ENCODE measurements around the gene SMYD3. TPM values are rescaled to one million over a fixed set of nuclear protein-coding genes. Genes with fewer than 3 reads are reported as not detected.

The SMYD3 gene
- total and polyA plus RNA-seq, 2 of the 13 experiments (the other 11 are each of a cell fraction or from before 2014, with no cell fraction given): 27.7 to 35.8 TPM

DNA sequence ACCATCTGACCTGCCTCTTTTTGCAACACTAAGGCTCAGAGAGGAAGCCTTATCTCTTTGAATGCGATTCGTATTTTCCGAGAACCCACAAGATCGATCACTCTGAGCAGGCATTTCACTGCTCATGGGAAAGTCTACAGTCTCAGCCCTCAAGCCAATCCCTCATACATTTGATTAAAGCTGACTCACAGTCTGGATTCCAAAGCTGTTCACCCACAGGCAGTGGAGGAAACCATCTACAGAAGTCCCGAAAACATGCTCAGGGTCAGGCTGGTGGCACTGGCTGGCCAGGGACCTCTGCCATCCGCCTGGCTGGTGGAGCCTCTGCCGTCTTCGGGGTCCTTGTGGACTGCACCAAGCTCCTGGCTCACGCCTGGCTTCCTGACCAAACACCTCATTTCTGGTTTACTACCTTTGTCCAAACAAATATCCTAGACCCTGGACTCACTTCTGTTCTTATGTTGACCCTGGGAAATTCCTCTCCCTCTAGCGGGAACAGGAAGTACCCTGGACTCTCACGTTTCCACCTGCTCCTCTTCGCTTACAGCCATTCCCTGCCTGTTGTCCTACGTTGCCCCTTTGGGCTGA lies 650.0 kb downstream of the SMYD3 start (continued):
- TF ChIP-seq, protein P1, sequence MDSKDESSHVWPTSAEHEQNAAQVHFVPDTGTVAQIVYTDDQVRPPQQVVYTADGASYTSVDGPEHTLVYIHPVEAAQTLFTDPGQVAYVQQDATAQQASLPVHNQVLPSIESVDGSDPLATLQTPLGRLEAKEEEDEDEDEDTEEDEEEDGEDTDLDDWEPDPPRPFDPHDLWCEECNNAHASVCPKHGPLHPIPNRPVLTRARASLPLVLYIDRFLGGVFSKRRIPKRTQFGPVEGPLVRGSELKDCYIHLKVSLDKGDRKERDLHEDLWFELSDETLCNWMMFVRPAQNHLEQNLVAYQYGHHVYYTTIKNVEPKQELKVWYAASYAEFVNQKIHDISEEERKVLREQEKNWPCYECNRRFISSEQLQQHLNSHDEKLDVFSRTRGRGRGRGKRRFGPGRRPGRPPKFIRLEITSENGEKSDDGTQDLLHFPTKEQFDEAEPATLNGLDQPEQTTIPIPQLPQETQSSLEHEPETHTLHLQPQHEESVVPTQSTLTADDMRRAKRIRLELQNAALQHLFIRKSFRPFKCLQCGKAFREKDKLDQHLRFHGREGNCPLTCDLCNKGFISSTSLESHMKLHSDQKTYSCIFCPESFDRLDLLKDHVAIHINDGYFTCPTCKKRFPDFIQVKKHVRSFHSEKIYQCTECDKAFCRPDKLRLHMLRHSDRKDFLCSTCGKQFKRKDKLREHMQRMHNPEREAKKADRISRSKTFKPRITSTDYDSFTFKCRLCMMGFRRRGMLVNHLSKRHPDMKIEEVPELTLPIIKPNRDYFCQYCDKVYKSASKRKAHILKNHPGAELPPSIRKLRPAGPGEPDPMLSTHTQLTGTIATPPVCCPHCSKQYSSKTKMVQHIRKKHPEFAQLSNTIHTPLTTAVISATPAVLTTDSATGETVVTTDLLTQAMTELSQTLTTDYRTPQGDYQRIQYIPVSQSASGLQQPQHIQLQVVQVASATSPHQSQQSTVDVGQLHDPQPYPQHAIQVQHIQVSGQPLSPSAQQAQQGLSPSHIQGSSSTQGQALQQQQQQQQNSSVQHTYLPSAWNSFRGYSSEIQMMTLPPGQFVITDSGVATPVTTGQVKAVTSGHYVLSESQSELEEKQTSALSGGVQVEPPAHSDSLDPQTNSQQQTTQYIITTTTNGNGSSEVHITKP (CRISPR knock-in tag; IDR thresholded peaks at IDR 0.05; ENCODE audit: low read depth): no peak
- TF ChIP-seq ZSCAN25 (CRISPR knock-in tag; IDR thresholded peaks at IDR 0.05) (0 out of 2 replicates have a peak, but pooled peaks have one; percentile 13), GATAD2A (CRISPR knock-in tag; IDR thresholded peaks at IDR 0.05) (peak; percentile 62), ZBTB3 (CRISPR knock-in tag; IDR thresholded peaks at IDR 0.05; ENCODE audit: borderline replicate concordance, low read depth) (peak; percentile 53; the same call in 1 of the 2 replicates), ZBTB21 (CRISPR knock-in tag; IDR thresholded peaks at IDR 0.05) (no peak), FOSL1 (CRISPR knock-in tag; IDR thresholded peaks at IDR 0.05; ENCODE audit: borderline replicate concordance) (no peak), RFXAP (CRISPR knock-in tag; IDR thresholded peaks at IDR 0.05; ENCODE audit: borderline replicate concordance) (no peak), MTA1 (CRISPR knock-in tag; IDR thresholded peaks at IDR 0.05; ENCODE audit: borderline replicate concordance) (no peak; the same call in 1 of the 2 replicates), CCDC6 (CRISPR knock-in tag; IDR thresholded peaks at IDR 0.05) (peak; percentile 42; the same call in 1 of the 2 replicates), HNF4A (CRISPR knock-in tag; IDR thresholded peaks at IDR 0.05) (peak; percentile 68), ZNF326 (CRISPR knock-in tag; IDR thresholded peaks at IDR 0.05; ENCODE audit: borderline replicate concordance) (no peak), ZNF839 (CRISPR knock-in tag; IDR thresholded peaks at IDR 0.05; ENCODE audit: borderline replicate concordance) (no peak), ZNF549 (CRISPR knock-in tag; IDR thresholded peaks at IDR 0.05) (no peak), CHD4 (IDR thresholded peaks at IDR 0.05; ENCODE audit: borderline replicate concordance, low read length) (no peak), POGZ (CRISPR knock-in tag; IDR thresholded peaks at IDR 0.05) (peak; percentile 71; the same call in 1 of the 2 replicates), SOX6 (IDR thresholded peaks at IDR 0.05) (no peak), SOX6 (CRISPR knock-in tag; IDR thresholded peaks at IDR 0.05) (peak; percentile 59), ZNF841 (CRISPR knock-in tag; IDR thresholded peaks at IDR 0.05; ENCODE audit: borderline replicate concordance) (no peak), RBFOX2 (IDR thresholded peaks at IDR 0.05; ENCODE audit: low read depth, low read length) (no peak), XRCC5 (optimal IDR thresholded peaks at IDR 0.05; ENCODE audit: low read length) (no peak), ZKSCAN1 (IDR thresholded peaks at IDR 0.05; ENCODE audit: low read length) (no peak)
- TF ChIP-seq, protein P2, sequence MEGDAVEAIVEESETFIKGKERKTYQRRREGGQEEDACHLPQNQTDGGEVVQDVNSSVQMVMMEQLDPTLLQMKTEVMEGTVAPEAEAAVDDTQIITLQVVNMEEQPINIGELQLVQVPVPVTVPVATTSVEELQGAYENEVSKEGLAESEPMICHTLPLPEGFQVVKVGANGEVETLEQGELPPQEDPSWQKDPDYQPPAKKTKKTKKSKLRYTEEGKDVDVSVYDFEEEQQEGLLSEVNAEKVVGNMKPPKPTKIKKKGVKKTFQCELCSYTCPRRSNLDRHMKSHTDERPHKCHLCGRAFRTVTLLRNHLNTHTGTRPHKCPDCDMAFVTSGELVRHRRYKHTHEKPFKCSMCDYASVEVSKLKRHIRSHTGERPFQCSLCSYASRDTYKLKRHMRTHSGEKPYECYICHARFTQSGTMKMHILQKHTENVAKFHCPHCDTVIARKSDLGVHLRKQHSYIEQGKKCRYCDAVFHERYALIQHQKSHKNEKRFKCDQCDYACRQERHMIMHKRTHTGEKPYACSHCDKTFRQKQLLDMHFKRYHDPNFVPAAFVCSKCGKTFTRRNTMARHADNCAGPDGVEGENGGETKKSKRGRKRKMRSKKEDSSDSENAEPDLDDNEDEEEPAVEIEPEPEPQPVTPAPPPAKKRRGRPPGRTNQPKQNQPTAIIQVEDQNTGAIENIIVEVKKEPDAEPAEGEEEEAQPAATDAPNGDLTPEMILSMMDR (CRISPR knock-in tag; IDR thresholded peaks at IDR 0.05): peak; percentile 67
- TF ChIP-seq, protein P3, sequence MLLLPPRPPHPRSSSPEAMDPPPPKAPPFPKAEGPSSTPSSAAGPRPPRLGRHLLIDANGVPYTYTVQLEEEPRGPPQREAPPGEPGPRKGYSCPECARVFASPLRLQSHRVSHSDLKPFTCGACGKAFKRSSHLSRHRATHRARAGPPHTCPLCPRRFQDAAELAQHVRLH (CRISPR knock-in tag; IDR thresholded peaks at IDR 0.05; ENCODE audit: borderline replicate concordance, low read depth): no peak
